IMR-90 (cell line): Measurements from ENCODE around the gene RIC8B. TPM values are rescaled to one million over a fixed set of nuclear protein-coding genes. Genes with fewer than 3 reads are reported as not detected.

Experiments
- ATAC-seq: fragments of 200-7000 bp; cut with Tn5 transposase; 2 replicates; pipeline ENCODE4 v1.9.1; 2020; ENCODE audit warnings: low read depth, mild to moderate bottlenecking, moderate library complexity
- BruUV-seq: library from RNA; stranded (reverse); fragments of 400-500 nt; replicated peaks from 2 replicates; lab custom pipeline; 2021; lab: Mats Ljungman, UMichigan
- CTCF ChIA-PET: fragments of 300-600 bp; formaldehyde crosslinking; extraction: SDS; loops from one replicate; lab custom pipeline; 2021; ENCODE audit warnings: antibody characterized with exemption; lab: Yijun Ruan, JAX
- POLR2A ChIA-PET: fragments of 300-600 bp; sonication (Branson Sonifier 250); formaldehyde crosslinking; loops from one replicate; lab custom pipeline; 2022; ENCODE audit warnings: antibody characterized with exemption; ENCODE audit not compliant: unreplicated experiment; lab: Charles Lee
- DNase-seq: peaks from one replicate; pipeline ENCODE4 v3.0.0; 2013
- H2AFZ ChIP-seq: replicated peaks from 2 replicates; pipeline ENCODE3; 2013; ENCODE audit warnings: low read length, mild to moderate bottlenecking; ENCODE audit not compliant: poor library complexity
- H2AK5ac ChIP-seq: 2 replicates; pipeline ENCODE4 v1.6.1; 2013; ENCODE audit warnings: low read depth, low read length, inconsistent platforms
- H2AK9ac ChIP-seq: replicated peaks from 2 replicates; pipeline ENCODE3; 2013; ENCODE audit warnings: mild to moderate bottlenecking, low read depth, low read length, moderate library complexity; ENCODE audit not compliant: poor library complexity
- H2BK120ac ChIP-seq: 2 replicates; pipeline ENCODE4 v1.6.1; 2013; ENCODE audit warnings: low read depth, low read length, inconsistent platforms
- H2BK15ac ChIP-seq: 3 replicates; pipeline ENCODE4 v1.6.1; 2013; ENCODE audit warnings: low read depth, low read length, inconsistent platforms
- H2BK20ac ChIP-seq: 2 replicates; pipeline ENCODE4 v1.6.1; 2013; ENCODE audit warnings: low read depth, mild to moderate bottlenecking, inconsistent platforms, low read length, moderate library complexity
- H2BK5ac ChIP-seq: 2 replicates; pipeline ENCODE4 v1.6.1; 2013; ENCODE audit warnings: mild to moderate bottlenecking, low read depth, low read length, inconsistent platforms; ENCODE audit not compliant: poor library complexity, severe bottlenecking
- H3K14ac ChIP-seq: replicated peaks from 2 replicates; pipeline ENCODE4 v1.6.1; 2013; ENCODE audit warnings: low read depth, low read length, inconsistent platforms
- H3K18ac ChIP-seq: 2 replicates; pipeline ENCODE4 v1.6.1; 2013; ENCODE audit warnings: low read depth, low read length, control low read depth
- H3K23ac ChIP-seq: 2 replicates; pipeline ENCODE4 v1.6.1; 2013; ENCODE audit warnings: low read depth, low read length, inconsistent platforms
- H3K27ac ChIP-seq: 2 replicates; pipeline ENCODE4 v1.5.1; 2013; ENCODE audit warnings: mild to moderate bottlenecking, control low read depth, low read length; ENCODE audit not compliant: insufficient read depth
- H3K27me3 ChIP-seq: 2 replicates; pipeline ENCODE4 v1.6.1; 2013; ENCODE audit warnings: low read length; ENCODE audit not compliant: control insufficient read depth, insufficient read depth
- H3K36me3 ChIP-seq: 2 replicates; pipeline ENCODE4 v1.6.1; 2013; ENCODE audit warnings: low read length, mixed read lengths; ENCODE audit not compliant: control insufficient read depth, insufficient read depth
- H3K4ac ChIP-seq: 2 replicates; pipeline ENCODE4 v1.6.1; 2013; ENCODE audit warnings: low read depth, low read length, inconsistent platforms
- H3K4me1 ChIP-seq: 2 replicates; pipeline ENCODE4 v1.6.1; 2013; ENCODE audit warnings: low read length, mixed read lengths; ENCODE audit not compliant: control insufficient read depth, insufficient read depth
- H3K4me2 ChIP-seq: 2 replicates; pipeline ENCODE4 v1.6.1; 2013; ENCODE audit warnings: low read depth, mild to moderate bottlenecking, control low read depth, low read length, moderate library complexity
- H3K4me3 ChIP-seq: 2 replicates; pipeline ENCODE4 v1.5.1; 2013; ENCODE audit warnings: low read depth, mild to moderate bottlenecking, control low read depth, low read length, moderate library complexity; ENCODE audit not compliant: insufficient read depth
- H3K56ac ChIP-seq: 2 replicates; pipeline ENCODE4 v1.6.1; 2013; ENCODE audit warnings: low read length, inconsistent platforms; ENCODE audit not compliant: insufficient read depth; ENCODE audit errors: extremely low read depth
- H3K79me1 ChIP-seq, 2 experiments: 2 replicates each; pipeline ENCODE4 v1.6.1; 2013; ENCODE audit warnings: low read length in 2 of 2, inconsistent platforms in 1 of 2, low read depth in 1 of 2
- H3K9ac ChIP-seq: 2 replicates; pipeline ENCODE4 v1.6.1; 2013; ENCODE audit warnings: low read depth, low read length, control low read depth
- H3K9me1 ChIP-seq: 2 replicates; pipeline ENCODE4 v1.6.1; 2013; ENCODE audit warnings: low read length, inconsistent platforms; ENCODE audit not compliant: insufficient read depth
- H3K9me3 ChIP-seq: 2 replicates; pipeline ENCODE4 v1.6.1; 2013; ENCODE audit warnings: low read length; ENCODE audit not compliant: control insufficient read depth, insufficient read depth
- H4K20me1 ChIP-seq: 2 replicates; pipeline ENCODE4 v1.6.1; 2013; ENCODE audit warnings: low read length, inconsistent platforms; ENCODE audit not compliant: insufficient read depth
- H4K5ac ChIP-seq: 2 replicates; pipeline ENCODE4 v1.6.1; 2013; ENCODE audit warnings: mild to moderate bottlenecking, low read depth, low read length, control low read depth
- H4K8ac ChIP-seq, 2 experiments: 2 replicates each; pipeline ENCODE4 v1.6.1; 2013; ENCODE audit warnings: low read depth in 2 of 2, low read length in 2 of 2, control low read depth in 1 of 2, inconsistent platforms in 1 of 2
- H4K91ac ChIP-seq: 2 replicates; pipeline ENCODE4 v1.6.1; 2013; ENCODE audit warnings: low read depth, low read length, inconsistent platforms; ENCODE audit not compliant: insufficient read depth
- BHLHE40 ChIP-seq: fragments of 150-350 bp; IDR thresholded peaks from 2 replicates; pipeline ENCODE4 v1.6.1; 2016; ENCODE audit warnings: mild to moderate bottlenecking, low read depth, low read length
- CEBPB ChIP-seq: IDR thresholded peaks from 2 replicates; pipeline ENCODE4 v1.6.1; 2012; ENCODE audit warnings: low read depth, low read length, improper control_type of control experiment
- CHD1 ChIP-seq: IDR thresholded peaks from 2 replicates; pipeline ENCODE4 v1.6.1; 2012; ENCODE audit warnings: low read depth, low read length, improper control_type of control experiment
- FOS ChIP-seq: fragments of 150-350 bp; IDR thresholded peaks from 2 replicates; pipeline ENCODE4 v1.6.1; 2016; ENCODE audit warnings: low read depth, low read length
- MAFK ChIP-seq: IDR thresholded peaks from 2 replicates; pipeline ENCODE4 v1.6.1; 2012; ENCODE audit warnings: low read depth, low read length, improper control_type of control experiment
- MAZ ChIP-seq: IDR thresholded peaks from 2 replicates; pipeline ENCODE4 v1.6.1; 2012; ENCODE audit warnings: low read depth, mild to moderate bottlenecking, low read length, improper control_type of control experiment, moderate library complexity, borderline replicate concordance
- MXI1 ChIP-seq: IDR thresholded peaks from 2 replicates; pipeline ENCODE4 v1.6.1; 2012; ENCODE audit warnings: low read depth, mild to moderate bottlenecking, low read length, moderate library complexity, borderline replicate concordance
- NFE2L2 ChIP-seq: fragments of 150-350 bp; IDR thresholded peaks from 2 replicates; pipeline ENCODE4 v1.6.1; 2016; ENCODE audit warnings: low read depth, mild to moderate bottlenecking, low read length
- POLR2A ChIP-seq: IDR thresholded peaks from 2 replicates; pipeline ENCODE4 v1.6.1; 2012; ENCODE audit warnings: mild to moderate bottlenecking, low read depth, low read length
- RAD21 ChIP-seq: IDR thresholded peaks from 2 replicates; pipeline ENCODE4 v1.6.1; 2012; ENCODE audit warnings: low read length, improper control_type of control experiment
- RCOR1 ChIP-seq: IDR thresholded peaks from 2 replicates; pipeline ENCODE4 v1.6.1; 2012; ENCODE audit warnings: mild to moderate bottlenecking, low read length, improper control_type of control experiment; ENCODE audit not compliant: insufficient replicate concordance
- RFX5 ChIP-seq: IDR thresholded peaks from 2 replicates; pipeline ENCODE4 v1.8.0; 2012; ENCODE audit warnings: low read depth, mild to moderate bottlenecking, low read length, moderate library complexity
- SMC3 ChIP-seq: fragments of 150-350 bp; IDR thresholded peaks from 2 replicates; pipeline ENCODE4 v1.6.1; 2016; ENCODE audit warnings: low read depth, mild to moderate bottlenecking, antibody characterized with exemption, low read length, moderate library complexity
- WGBS, 2 experiments: methylation state at CpG; one replicate each; pipeline versions ENCODE4 v1.1.5 to v1.1.7; 2013; ENCODE audit warnings: missing lambda C conversion rate in 2 of 2; ENCODE audit not compliant: insufficient read length in 1 of 2; ENCODE audit errors: extremely low coverage in 2 of 2; 5-methylcytosine and 5-hydroxymethylcytosine counted together
- dilution Hi-C: fragments of 300-500 bp; cut with HindIII; formaldehyde crosslinking; loops from one replicate; pipeline ENCODE4 v1.14.3; 2018; ENCODE audit warnings: low sequenced_read_pairs; ENCODE audit not compliant: unreplicated experiment
- in situ Hi-C: fragments of 300-500 bp; cut with MboI; formaldehyde crosslinking; loops from 3 replicates; pipeline ENCODE4 v1.14.3; 2019; ENCODE audit warnings: low sequenced_read_pairs, inconsistent platforms, mixed read lengths
- intact Hi-C: fragments of 100-400 bp; cut with micrococcal nuclease; formaldehyde crosslinking; loops from 2 replicates; pipeline ENCODE4 v1.10.0; 2022
- polyA plus RNA-seq, 3 experiments: library from polyadenylated mRNA; depleted of rRNA; stranded (reverse); fragments of >200 nt; gene quantifications; 2 replicates each; pipeline ENCODE4 v1.2.3, GENCODE V29; 2012; ENCODE audit warnings: low replicate concordance in 1 of 3
- total RNA-seq: library from RNA; depleted of rRNA; stranded (reverse); fragments of >200 nt; gene quantifications from 2 replicates; pipeline ENCODE4 v1.2.3, GENCODE V29; 2012
- TF ChIP-seq, protein P1 (sequence below): fragments of 150-350 bp; IDR thresholded peaks from 2 replicates; pipeline ENCODE4 v1.6.1; 2017; ENCODE audit warnings: mild to moderate bottlenecking, antibody characterized with exemption, low read length, low read depth
- TF ChIP-seq, protein P2 (sequence below): fragments of 150-350 bp; IDR thresholded peaks from 2 replicates; pipeline ENCODE4 v1.6.1; 2016; ENCODE audit warnings: low read depth, mild to moderate bottlenecking, low read length, moderate library complexity, borderline replicate concordance
- TF ChIP-seq, protein P3 (sequence below): conservative IDR thresholded peaks from 2 replicates; pipeline ENCODE4 v1.5.1; 2012; ENCODE audit warnings: mild to moderate bottlenecking, low read depth, low read length, improper control_type of control experiment

The RIC8B gene
- total and polyA plus RNA-seq, 2 of the 4 experiments (the other 2 are of a cell fraction), result 5.5 to 19.5 TPM

DNA sequence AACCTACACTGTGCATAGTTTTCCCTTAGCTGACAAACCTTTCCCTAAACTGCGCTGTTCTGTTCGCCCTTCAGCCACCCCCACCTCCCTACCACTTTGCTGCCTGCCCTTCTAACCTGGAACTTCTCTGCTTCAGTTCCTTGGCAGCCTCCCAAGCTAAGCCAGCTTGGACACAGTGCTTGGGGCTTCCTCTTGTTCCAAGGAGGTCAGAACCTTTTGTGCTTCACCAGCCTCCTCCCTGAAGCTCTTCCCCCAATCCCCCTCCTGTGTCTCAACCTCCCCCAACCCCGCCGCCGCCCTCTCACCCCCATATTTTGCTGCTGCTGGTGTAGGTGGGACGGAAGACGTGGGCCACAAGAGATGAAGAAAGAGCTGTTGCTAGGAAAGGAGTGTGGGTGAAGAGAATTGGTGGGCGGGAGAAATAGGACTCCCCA lies 8.1 kb upstream of the RIC8B start:
- H3K36me3 ChIP-seq, result no peaks in the 10 kb centered on the region
- BruUV-seq, result no TSS peak
- WGBS, 2 experiments, result no CpG with 5 or more reads among the region's 8 CpGs
- no peak overlapping the region for H2BK15ac ChIP-seq
- in situ Hi-C loops, result no loop called here
- intact Hi-C loops, result no loop called here
- H3K14ac ChIP-seq, result no peak overlapping the region
- H4K8ac ChIP-seq, result no peak overlapping the region
- no peak overlapping the region for H4K5ac ChIP-seq
- H2BK120ac ChIP-seq, result no peak overlapping the region
- H3K4me1 ChIP-seq, result peaks cover 1% of the 10 kb centered on the region; the same call in 1 of the 2 replicates
- H3K27me3 ChIP-seq, result peaks cover 7% of the 10 kb centered on the region
- H4K91ac ChIP-seq, result no peak overlapping the region
- no peak overlapping the region for H3K4me3 ChIP-seq
- H3K9ac ChIP-seq, result no peak overlapping the region
- no peak overlapping the region for H2BK5ac ChIP-seq
- H3K4me2 ChIP-seq, result no peak overlapping the region
- H2AK9ac ChIP-seq, result no peak overlapping the region
- no peak overlapping the region for H3K23ac ChIP-seq
- H2AFZ ChIP-seq, result no peak overlapping the region
- no peaks in the 10 kb centered on the region for H3K79me1 ChIP-seq
- no peak for TF ChIP-seq MAFK
- TF ChIP-seq, protein P1, sequence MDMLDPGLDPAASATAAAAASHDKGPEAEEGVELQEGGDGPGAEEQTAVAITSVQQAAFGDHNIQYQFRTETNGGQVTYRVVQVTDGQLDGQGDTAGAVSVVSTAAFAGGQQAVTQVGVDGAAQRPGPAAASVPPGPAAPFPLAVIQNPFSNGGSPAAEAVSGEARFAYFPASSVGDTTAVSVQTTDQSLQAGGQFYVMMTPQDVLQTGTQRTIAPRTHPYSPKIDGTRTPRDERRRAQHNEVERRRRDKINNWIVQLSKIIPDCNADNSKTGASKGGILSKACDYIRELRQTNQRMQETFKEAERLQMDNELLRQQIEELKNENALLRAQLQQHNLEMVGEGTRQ, result no peak
- no peak for TF ChIP-seq CHD1
- TF ChIP-seq CEBPB, result no peak
- TF ChIP-seq FOS, result no peak
- no peak for TF ChIP-seq BHLHE40
- TF ChIP-seq, protein P2, sequence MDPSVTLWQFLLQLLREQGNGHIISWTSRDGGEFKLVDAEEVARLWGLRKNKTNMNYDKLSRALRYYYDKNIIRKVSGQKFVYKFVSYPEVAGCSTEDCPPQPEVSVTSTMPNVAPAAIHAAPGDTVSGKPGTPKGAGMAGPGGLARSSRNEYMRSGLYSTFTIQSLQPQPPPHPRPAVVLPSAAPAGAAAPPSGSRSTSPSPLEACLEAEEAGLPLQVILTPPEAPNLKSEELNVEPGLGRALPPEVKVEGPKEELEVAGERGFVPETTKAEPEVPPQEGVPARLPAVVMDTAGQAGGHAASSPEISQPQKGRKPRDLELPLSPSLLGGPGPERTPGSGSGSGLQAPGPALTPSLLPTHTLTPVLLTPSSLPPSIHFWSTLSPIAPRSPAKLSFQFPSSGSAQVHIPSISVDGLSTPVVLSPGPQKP, result no peak
- TF ChIP-seq NFE2L2, result no peak
- TF ChIP-seq, protein P3, sequence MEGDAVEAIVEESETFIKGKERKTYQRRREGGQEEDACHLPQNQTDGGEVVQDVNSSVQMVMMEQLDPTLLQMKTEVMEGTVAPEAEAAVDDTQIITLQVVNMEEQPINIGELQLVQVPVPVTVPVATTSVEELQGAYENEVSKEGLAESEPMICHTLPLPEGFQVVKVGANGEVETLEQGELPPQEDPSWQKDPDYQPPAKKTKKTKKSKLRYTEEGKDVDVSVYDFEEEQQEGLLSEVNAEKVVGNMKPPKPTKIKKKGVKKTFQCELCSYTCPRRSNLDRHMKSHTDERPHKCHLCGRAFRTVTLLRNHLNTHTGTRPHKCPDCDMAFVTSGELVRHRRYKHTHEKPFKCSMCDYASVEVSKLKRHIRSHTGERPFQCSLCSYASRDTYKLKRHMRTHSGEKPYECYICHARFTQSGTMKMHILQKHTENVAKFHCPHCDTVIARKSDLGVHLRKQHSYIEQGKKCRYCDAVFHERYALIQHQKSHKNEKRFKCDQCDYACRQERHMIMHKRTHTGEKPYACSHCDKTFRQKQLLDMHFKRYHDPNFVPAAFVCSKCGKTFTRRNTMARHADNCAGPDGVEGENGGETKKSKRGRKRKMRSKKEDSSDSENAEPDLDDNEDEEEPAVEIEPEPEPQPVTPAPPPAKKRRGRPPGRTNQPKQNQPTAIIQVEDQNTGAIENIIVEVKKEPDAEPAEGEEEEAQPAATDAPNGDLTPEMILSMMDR, result no peak
- TF ChIP-seq RAD21, result no peak
- TF ChIP-seq SMC3, result no peak
- no peak for TF ChIP-seq RFX5
- TF ChIP-seq RCOR1, result no peak
- no peak for TF ChIP-seq MAZ
- TF ChIP-seq POLR2A, result no peak
- no peak for TF ChIP-seq MXI1
- H3K4ac ChIP-seq, result no peak overlapping the region
- CTCF ChIA-PET, result no interaction called here
- ATAC-seq (peak; percentile 44; the same call in 1 of the 2 replicates), DNase-seq (no peak)
- H3K56ac ChIP-seq, result no peak overlapping the region
- no peak overlapping the region for H2AK5ac ChIP-seq
- dilution Hi-C loops, result no loop called here
- no peak overlapping the region for H3K18ac ChIP-seq
- no peak overlapping the region for H3K27ac ChIP-seq
- H2BK20ac ChIP-seq, result no peak overlapping the region
- no peaks in the 10 kb centered on the region for H3K9me1 ChIP-seq
- POLR2A ChIA-PET, result no interaction called here
- H3K9me3 ChIP-seq, result no peaks in the 10 kb centered on the region
- no peaks in the 10 kb centered on the region for H4K20me1 ChIP-seq
